HG03469 (cell line): ENCODE results near the gene MMEL1.

Experiments
- ATAC-seq: cut with Tn5 transposase; IDR thresholded peaks from one replicate; pipeline ENCODE4 v1.9.1; 2021; ENCODE audit warnings: mild to moderate bottlenecking, moderate library complexity, moderate number of reproducible peaks; ENCODE audit not compliant: unreplicated experiment

MMEL1 gene

DNA sequence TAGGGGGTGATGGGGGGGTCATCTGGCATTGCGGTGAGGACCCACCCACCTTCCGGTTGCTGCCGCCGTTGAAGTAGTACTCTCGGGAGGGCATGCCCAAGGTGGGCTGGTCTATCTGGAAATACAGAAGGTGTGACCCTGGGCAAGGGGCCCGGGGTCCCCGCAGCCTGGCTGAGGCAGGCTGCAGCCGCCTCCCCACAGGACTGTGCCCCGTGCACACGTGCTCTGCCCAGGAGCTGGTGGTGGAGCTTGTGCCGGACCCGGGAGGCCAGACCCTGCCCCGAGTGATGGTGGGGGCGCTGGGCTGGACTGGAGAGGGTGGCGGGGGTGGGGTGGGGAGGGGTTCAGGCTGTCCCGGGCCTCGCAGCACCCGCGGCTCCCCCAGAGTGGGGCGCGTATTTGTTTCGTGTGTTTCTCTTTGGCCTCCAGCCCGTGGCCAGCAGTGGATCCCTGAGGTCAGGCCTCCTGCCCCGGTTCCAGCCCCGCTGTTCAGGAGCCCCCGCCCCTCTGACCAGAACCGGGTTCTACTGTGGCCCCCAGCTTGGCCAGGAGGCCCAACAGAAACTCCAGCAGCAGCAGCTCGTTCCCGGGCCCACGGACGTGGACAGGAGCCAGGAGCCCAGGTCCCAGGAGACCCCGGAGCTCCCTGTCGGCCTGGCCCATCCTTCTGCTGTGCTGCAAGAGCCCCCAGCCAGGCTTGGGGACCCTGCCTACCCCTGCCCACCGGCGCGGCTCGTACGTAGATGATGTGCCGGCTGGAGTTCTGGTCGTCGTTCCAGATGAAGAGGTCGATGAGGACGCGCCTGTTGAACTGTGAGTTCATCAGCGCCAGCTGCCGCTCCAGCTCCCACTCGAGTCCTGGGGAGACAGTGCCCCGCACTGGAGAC lies 27.1 kb downstream of the MMEL1 start:
- ATAC-seq, result no peak

DNA sequence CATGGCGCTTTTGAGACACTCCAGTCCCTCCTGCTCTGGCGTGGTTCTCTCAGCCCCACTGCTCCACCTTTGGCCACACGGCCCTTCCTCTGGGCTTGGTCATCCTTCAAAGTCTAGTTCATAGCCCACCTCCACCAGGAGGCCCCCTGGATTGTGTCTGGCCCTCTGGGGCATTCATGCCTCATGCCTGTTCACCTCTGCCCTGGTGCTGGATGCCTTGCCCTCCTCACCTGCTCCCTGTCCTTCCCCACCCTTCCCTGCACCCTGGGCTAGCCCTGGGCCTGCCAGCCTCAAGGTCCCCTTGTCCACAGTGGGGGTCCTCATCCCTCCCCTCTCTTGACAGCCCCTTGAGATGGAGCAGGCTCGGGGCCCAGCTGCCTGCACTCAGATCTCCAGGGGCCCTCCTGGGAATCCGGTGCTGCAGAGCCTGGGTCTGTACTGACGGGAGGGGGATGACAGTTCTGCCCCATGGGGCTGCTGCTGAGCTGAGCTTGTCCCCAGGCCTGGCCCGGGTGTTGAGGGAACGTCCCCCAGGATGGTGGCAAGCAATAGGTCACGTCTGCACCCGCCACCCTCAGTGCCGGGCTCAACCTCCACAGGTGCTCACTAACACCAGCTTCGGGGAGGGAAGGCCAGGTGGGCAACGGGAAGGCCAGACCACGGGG lies 27.8 kb downstream of the MMEL1 start:
- ATAC-seq, result no peak

DNA sequence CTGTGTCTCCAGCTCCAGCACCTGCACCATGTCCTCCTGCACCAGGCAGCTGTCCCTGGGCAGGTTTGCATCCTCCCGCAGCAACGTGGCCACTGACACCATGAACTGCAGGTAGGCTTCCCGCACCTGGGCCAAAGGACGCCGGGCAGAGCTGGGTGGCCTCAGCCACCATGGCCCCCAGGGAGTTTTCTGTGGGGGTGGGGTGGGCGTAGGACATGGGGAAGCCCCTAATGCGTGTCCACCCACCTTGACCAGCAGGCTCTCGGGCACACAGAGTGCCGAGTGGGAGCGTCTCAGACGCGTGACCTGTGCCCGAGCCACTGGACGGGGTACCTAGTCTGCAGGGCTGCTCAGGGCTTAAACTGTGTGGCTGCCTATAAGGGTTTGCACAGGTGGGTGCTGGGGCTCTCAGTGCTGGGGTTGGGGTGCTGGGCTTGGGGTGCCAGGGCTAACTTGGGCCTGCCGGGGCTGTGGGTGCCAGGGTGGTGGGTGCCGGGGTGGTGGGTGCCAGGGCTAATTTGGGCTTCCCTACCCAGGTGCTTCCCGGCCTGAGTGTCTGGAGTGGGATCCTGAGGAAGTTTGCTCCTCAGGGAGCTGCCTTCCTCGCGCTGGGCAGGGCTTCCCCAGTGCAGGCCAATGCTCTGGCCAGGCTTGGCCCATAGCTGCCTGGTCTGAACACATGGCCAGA lies 28.5 kb downstream of the MMEL1 start:
- no peak for ATAC-seq

DNA sequence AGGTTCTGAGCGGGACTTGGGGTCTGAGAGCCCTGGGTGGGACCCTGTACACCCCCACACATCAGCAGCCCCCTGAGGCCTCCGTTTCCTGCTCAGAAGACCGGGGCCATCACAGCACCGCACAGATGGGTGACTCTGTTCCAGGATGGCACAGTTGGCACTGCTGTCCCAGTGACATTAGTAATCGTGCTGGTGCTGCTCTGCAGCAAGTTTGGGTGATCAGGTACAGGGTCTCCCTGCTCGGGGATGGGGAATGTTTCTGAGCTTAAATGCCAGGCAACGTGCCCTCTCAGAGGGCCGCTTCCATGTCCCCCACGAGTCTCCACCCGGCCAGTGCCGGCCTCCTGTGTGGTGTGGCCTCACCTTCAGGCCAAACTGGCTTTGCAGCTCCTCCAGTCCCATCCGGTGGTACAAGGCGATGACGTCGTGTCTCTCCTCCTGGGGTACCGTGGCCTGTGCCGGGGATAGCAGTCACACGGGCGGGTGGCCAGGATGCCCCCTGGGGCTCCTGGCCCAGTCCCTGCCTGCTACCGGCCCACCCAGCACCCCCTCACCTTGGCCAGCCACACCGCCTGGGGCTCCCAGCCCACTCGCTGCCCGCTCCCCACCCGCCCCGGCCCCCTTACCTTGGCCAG lies 29.2 kb downstream of the MMEL1 start:
- no peak for ATAC-seq

DNA sequence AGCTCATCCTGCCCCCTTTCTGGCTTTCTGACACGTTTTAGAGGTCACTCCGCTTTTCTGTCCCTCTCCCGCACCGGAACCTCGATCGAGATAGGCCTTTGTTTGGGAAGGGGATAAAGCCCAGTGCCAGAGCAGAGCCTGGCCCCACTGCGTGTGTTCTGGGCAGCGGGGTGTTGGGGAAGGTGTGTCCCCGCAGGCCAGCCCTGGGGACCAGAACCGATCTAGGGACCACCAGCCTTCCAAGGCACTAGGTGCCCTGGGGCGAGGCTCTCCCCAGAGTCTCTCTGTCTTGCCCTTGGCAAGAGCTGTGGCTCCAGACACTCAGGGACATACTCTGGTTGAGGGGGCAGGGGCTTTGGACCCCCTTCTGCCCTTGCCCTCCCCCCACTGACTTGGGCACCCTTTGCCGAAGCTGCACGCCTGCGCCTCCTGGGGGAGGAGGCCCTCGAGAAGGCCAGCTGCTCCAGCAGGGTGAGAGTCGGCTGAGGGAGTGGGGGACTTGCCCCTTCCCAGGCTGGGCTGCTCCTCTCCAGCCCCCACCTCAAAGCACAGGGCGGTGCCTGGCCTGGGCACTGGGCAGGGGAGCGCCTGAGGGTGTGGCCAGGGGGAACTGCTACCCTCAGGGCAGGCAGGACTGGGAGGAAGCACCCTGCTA lies 29.8 kb downstream of the MMEL1 start:
- ATAC-seq, result no peak

DNA sequence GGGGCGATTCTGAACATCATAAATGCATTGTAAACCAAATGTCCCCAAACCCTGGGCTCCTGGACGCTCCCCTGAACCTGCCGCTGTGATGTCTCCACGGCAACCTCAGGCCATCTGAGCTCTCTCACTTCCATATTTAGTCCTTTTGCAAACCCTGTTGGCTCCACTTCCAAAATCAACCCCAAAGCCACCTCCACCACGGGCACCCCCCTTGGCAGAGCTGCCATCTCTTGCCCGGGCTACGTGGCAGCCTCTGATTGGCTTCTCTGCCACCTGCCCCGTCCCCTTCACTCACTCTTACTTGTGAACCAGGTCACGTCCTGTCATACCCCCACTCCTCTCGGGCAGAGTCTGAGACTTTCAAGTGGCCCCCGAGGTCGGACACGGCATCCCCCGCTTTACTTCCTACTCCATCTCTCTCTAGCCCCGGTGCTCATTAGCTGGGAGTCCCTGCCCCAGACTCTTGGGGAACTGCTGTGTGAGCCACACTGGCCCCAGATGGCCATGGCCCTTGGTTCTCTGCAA lies 30.4 kb downstream of the MMEL1 start:
- no peak for ATAC-seq

DNA sequence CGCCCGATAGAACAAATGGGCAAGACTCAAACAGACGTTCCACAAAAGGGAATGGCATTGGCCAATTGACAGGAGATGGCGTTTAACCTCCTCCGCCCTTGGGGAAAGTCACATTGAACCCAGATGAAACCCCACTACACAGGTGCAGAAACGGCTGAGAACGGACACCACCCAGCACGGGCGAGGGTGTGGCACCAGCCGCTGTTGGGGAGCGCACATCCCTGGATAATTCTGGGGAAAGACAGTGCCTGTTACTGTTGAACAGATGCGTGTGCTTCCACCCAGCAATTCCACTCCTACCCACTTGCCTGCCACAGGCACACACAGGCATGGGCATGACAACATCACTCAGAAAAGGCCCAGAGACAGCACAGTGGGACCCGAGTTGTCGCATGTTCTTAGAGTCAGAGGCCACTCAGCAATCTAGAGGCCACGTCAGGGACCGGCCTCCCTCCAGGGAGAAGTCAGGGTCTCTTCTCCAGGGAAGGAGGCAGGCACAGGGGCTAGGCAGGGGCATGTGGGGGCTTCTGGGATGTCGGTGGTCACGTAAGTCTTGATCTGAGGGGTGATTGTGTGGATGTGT lies 31.0 kb downstream of the MMEL1 start:
- ATAC-seq, result no peak

DNA sequence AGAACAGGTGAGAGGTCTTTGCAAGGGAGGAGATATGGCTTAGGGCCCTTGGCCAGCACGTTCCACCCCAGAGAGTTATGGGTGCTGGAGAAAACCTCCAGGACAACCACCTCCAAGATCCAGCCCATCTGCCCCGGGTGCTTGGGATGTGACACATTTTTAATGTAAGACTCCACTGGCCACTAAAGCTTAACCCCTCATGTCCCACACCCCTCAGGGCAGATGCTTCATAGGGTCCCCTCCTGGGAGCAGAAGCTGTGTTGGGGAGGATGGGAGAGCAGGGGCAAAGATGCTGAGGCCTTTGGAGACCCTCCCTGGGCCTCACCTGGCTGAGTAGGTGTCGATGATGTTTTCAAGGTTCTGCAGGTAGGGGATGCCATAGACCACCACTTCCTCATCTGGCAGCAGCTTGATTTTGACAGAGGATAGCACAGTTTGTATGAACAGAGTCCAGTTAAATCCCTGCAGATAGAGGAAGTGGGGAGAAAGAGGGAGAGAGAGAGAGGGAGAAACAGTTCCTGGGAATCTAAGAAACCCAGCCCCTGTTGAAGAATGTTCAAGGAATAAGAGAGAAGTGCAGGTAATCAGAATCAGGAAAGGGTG lies 34.4 kb downstream of the MMEL1 start:
- no peak for ATAC-seq

DNA sequence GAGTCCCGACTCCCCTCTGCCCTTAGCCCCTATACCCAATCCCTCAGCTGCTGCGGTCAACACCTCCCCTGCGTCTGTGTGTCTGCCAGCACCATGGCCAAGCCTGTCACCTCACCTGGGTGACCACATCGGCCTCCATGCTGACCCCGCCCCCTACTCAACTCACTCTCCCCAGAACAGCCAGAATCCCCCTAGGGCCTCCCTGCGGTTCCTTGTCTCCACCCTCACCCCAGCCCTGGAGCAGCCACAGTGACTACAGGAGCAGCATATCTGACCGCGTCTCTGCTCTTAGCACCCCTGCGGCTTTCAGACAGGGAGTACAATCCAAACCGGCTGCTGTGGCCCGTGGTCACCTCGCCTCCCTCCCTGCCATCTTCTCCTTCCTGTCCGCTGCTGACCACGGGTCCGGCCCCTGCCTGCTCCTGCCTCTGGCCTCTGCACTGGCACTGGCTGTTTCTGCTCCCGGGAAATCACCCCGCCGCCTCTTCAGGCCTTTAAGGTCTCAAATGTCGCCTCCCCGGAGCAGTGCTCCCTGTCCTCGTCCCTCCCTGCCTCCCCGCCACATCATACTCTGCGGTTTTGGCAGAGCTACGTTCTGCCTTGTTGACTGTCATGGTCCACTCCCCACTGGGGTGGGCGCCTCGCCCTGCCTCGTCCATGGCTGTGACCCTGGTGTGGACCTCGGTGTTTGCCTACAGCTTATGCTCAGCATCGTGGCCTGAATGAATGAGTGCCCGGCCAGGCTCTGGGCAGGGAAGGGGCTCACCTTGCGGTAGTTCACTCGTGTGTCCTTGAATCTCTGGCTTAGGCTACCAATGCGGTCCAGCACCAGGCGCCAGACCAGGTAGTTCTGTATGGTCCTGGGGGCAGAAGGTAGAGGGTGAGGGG lies 35.1 kb downstream of the MMEL1 start:
- ATAC-seq, result no peak

DNA sequence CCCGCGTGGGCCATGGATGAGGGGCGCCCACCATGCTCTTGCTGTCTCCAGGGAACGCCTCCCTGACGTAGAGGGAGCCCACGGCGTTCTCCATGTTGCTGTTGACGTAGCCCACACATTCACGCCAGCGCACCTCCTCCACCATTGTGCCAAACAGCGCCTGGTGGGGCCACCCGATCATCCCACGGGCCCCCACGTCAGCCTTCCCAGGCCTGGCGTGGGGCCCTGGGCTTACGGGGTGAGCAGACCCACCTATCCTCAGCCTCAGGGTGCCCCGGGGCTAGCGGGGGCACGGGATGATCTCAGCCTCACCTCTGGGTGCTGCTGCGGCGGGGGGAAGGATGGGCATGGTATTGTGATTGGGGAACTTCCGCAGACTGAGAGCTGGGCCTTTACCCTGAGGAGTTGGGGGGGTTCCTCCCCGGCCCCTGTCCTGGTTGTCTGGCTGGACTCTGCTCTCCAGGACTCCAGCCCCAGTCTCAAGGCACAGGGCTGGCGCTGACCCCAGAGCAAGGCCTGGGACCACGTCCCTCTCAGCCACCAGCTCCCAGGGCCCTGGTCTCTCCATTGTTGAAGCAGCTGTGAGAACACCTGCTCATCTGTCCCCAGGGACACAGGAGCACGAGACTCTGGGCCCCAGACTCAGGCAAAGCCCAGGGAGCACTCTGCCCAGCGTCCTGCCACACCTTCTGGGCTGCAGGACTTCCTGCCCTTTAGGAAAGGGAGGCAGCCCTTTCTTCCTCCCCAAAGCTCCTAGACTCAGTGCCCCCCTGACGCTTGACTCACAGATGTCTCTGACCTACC lies 36.1 kb downstream of the MMEL1 start:
- ATAC-seq, result no peak

DNA sequence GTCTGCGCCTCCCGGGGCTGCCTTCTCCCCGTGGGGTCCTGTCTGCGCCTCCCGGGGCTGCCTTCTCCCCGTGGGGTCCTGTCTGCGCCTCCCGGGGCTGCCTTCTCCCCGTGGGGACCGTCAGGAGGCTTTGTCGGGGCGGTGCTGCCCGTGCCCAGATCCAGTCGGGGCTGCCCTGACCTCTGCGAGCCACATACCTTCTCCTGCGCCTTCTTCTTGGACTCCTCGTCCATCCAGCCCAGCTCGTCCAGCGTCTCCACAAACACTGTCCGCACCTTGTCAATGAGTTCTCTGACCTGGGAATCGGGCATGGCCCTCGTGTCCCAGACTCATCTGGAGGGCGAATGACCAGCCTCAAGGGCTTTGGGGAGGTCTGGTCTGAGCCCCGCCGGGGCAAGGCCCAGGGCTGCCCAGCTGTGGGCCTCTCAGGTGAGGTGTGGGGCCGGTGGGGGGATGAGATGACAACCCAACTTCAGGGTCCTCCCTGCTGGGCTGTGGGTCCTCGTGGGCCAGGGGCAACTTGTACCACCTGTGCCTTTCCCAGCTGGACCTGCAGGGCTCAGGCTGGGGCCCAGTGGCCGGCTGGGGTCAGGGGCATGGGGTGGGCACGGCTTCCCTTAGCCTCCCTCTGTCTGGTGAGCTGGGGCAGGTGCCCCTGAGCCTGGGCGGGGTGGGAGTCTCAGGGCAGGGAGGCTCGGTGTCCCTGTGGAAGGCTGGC lies 36.8 kb downstream of the MMEL1 start:
- ATAC-seq, result no peak

DNA sequence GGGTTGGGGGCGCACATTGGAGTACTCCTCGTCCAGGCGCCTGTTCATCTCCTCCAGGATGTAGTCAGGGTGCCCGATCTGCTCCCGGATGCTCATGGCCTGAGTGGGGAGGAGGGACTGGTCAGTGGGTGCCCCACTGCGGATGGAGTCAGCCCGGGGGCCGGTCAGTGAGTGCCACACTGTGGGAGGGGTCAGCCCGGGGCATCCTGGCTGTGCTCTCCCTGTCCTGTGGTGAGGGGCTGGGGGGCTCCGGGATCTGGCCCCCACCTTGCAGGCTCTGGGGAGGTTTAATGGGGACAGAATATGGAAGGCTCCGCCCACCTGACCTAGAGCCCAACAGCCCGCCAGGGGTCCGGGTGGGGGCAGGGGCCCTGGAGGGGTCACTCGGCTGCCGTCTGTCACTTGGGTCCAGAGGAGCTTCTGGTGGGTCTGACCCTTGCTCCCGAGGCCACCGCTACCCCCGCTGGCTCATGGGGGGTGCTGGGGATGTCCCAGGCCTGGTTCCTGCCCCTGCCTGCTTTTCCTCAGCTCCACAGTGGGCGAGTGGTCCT lies 37.5 kb downstream of the MMEL1 start:
- no peak for ATAC-seq

DNA sequence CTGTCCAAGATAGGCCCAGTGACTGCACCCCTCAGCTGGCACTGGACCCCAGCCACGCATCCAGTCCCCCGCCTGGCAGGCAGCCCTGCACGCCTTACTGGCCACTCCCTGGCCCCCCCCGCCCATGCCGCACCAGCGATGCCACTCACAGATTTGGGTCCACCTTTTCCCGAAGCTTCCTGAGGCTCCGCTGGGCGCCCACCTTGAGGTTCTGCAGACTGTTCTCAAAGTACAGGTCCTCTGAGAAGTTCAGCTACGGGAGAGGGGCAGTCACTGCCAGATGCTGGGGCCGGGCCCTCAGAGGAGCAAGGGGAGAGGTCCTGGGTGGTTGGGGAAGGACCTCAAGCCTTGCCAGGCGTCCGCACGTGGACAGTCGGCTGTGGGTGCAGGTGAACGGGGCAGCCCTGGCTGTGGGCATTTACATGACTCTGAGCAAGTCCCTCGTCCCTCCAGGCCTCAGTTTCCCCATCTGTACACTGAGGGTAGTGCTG lies 38.1 kb downstream of the MMEL1 start:
- ATAC-seq, result no peak

DNA sequence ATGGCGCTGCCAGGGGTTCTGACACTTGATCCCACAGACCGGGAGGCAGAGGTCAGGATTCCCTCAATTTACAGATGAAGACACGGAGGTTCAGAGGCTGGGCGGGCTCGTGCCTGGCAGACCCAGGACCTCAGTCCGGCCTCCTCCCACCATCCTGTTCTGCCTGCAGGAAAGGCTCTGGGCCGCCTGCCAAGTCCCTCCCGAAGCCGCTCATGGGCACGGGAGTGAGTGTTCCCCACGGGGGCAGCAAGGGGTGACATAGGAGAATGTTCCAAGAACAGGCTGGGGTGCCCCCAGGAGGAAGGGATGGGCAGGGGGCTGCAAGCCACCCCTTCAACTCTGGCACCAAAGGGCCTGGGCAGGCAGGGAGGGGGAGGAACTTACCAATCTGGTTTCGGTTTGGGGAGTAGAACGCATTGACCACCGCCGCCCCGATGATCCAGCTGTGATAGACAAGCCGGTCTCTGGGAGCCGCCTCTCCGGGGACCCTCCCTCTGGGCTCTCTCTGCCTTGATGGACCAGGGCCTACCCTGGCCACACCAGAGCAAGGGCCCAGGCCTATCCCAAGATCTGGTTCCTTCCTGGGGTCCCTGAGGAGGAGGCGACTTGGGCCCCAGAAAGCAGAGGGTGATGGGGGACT lies 38.7 kb downstream of the MMEL1 start:
- ATAC-seq, result no peak

DNA sequence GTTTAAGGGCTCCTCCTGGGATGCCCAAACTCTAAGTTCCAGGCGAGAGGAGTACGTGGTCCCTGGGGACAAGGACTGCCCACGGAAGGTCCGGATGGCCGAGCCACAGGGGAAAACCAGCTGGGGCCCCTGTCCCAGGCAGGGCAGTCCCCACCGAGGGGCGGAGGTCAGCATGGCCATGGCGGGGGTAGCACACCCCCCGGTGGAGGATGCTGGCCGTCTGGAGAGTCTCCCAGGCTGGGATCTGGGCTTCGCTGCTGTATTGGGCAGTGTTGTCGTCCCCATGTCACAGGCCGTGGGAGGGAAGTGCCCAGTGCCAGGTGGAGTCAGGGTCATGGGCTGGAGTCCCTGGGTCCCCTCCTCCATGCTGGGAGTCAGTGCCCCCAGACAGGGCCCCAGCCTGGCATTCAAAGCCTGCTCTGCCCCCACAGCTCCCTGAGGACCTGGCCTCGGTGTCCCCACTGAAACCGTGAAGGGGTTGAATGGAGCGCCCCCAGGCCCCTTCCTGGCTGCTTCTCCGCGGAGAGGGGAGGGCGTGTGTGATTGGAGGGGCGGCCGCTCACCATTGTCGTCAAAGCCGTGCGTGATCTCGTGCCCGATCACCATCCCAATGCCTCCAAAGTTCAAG lies 39.5 kb downstream of the MMEL1 start:
- ATAC-seq, result no peak

DNA sequence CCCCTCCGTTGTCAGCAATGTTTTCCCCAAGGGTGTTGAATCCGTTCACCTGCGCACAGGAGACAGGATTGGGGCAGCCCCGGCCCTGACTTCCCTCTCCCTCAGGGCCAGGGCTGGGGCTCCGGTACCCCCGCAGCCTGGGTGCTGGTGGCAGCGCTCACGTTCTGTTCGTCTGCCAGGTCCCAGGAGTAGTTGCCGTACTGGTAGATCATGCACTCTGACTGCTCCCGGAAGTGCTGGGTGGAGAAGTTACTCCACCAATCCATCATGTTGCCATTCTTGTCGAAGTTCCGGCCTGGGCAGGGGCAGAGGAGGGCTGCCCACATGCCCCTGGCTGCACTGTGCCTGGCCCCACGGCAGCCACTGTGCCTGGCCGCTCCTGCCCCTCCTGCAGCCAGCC lies 40.1 kb downstream of the MMEL1 start:
- ATAC-seq, result no peak
